ENCODE data around the gene TP63.

DNA sequence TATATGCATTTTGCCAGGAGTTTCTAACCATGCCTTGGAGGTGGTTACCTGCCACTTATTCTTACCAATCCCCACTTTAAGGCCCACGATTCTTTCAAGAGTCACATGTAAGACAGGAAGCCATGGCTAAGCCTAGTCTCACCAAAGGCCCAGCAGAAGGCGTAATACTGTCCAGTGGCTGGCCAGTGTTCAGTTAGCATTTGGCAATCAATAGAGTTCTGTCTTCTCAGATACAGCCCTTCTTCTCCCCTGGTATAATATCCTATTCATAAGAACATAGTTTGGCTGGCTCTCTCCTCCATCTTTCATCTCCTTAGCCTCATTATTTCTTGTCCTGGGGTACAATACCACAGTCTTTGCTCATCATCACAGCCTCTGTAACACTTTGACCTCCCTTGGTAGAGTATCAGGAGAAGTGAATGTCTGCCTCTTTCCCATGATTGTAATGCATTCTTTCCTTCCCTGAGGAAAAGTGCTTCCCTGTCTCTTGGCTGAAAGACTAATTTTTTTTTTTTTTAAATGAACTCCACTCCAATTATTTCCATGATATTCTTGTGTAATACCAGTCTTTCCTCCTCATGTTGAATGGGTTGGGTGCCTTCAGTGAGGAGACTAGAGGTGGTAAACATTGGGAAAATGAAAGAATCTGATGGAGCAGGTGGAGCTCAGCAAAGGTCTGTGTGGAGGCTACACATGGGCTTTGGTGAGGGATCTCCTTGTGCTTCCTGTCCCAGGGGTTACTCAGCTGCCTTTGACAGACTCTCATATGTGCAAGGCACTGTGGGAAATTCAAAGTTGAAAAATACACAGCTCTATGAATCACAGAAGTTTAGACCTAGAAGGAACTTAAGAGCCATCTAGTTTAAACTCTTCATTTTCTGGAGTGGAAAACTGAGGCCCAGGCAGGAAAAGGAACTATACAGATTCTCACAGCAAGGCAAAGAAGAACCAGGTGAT is 271.3 kb downstream of the TP63 start:
- TF ChIP-seq POLR2A (IDR thresholded peaks at IDR 0.05), result no peak
- TF ChIP-seq, protein P1, sequence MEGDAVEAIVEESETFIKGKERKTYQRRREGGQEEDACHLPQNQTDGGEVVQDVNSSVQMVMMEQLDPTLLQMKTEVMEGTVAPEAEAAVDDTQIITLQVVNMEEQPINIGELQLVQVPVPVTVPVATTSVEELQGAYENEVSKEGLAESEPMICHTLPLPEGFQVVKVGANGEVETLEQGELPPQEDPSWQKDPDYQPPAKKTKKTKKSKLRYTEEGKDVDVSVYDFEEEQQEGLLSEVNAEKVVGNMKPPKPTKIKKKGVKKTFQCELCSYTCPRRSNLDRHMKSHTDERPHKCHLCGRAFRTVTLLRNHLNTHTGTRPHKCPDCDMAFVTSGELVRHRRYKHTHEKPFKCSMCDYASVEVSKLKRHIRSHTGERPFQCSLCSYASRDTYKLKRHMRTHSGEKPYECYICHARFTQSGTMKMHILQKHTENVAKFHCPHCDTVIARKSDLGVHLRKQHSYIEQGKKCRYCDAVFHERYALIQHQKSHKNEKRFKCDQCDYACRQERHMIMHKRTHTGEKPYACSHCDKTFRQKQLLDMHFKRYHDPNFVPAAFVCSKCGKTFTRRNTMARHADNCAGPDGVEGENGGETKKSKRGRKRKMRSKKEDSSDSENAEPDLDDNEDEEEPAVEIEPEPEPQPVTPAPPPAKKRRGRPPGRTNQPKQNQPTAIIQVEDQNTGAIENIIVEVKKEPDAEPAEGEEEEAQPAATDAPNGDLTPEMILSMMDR (IDR thresholded peaks at IDR 0.05), result no peak

All from adrenal gland (tissue), 5 donors.